ENCODE measurements around the gene HSPA1A. TPM values are rescaled to one million over a fixed set of nuclear protein-coding genes. Genes with fewer than 3 reads are reported as not detected.

Gene HSPA1A
- total and polyA plus RNA-seq, 9 of the 15 experiments (the other 6 are each of a cell fraction or from before 2014, with no cell fraction given): 2.2 to 273 (median 107) TPM

DNA sequence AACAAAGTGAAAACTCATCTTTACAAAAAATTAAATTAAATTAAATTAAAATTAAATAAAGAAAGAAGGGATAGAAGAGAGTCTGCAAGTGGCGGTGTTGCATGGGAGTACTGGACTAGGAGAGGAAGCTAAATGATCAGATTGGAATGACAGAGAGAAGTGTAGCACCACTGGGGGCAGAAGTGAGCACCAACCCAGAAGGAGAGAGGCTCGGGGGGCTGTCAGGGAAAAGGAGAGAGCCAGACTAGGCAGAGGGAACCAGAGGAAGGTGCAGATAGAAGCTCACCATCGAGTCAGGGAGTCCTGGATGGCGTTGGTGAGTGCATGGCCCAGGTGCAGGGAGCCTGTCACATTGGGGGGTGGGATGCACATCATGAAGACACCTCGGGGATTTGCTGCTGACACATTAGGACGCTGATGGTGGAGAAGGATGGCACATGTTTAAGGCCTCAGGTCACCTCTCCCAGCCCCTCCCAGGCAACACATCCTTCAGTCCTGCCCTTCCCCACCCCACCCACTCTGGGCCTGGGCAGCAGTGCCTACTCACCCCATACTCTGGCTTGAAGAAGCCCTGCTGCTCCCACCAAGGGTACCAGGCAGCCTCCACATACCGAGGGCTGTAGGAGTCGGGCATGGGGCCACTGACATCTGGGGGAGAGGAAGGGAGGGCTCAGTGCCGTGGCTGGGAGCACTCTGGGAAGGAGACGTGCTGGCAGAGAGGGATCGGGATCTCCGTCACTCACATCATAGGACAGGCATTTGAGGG is 23.8 kb upstream of the HSPA1A start (continued):
- no peak for TF ChIP-seq MYNN (IDR thresholded peaks at IDR 0.05)
- peak; percentile 20; the same call in 1 of the 2 replicates for TF ChIP-seq MYNN (CRISPR knock-in tag; IDR thresholded peaks at IDR 0.05)
- peak in 1 of 2 experiments; percentile 54; a peak in 2 of 4 replicates for TF ChIP-seq HDAC1 (IDR thresholded peaks at IDR 0.05)
- TF ChIP-seq, protein P1, sequence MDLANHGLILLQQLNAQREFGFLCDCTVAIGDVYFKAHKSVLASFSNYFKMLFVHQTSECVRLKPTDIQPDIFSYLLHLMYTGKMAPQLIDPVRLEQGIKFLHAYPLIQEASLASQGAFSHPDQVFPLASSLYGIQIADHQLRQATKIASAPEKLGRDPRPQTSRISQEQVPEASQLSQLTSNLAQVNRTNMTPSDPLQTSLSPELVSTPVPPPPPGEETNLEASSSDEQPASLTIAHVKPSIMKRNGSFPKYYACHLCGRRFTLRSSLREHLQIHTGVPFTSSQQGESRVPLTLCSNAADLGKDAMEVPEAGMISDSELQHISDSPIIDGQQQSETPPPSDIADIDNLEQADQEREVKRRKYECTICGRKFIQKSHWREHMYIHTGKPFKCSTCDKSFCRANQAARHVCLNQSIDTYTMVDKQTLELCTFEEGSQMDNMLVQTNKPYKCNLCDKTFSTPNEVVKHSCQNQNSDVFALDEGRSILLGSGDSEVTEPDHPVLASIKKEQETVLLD (IDR thresholded peaks at IDR 0.05): peak; percentile 50; the same call in 1 of the 2 replicates
- TF ChIP-seq, protein P2, sequence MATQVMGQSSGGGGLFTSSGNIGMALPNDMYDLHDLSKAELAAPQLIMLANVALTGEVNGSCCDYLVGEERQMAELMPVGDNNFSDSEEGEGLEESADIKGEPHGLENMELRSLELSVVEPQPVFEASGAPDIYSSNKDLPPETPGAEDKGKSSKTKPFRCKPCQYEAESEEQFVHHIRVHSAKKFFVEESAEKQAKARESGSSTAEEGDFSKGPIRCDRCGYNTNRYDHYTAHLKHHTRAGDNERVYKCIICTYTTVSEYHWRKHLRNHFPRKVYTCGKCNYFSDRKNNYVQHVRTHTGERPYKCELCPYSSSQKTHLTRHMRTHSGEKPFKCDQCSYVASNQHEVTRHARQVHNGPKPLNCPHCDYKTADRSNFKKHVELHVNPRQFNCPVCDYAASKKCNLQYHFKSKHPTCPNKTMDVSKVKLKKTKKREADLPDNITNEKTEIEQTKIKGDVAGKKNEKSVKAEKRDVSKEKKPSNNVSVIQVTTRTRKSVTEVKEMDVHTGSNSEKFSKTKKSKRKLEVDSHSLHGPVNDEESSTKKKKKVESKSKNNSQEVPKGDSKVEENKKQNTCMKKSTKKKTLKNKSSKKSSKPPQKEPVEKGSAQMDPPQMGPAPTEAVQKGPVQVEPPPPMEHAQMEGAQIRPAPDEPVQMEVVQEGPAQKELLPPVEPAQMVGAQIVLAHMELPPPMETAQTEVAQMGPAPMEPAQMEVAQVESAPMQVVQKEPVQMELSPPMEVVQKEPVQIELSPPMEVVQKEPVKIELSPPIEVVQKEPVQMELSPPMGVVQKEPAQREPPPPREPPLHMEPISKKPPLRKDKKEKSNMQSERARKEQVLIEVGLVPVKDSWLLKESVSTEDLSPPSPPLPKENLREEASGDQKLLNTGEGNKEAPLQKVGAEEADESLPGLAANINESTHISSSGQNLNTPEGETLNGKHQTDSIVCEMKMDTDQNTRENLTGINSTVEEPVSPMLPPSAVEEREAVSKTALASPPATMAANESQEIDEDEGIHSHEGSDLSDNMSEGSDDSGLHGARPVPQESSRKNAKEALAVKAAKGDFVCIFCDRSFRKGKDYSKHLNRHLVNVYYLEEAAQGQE (IDR thresholded peaks at IDR 0.05; ENCODE audit: borderline replicate concordance): peak; percentile 29; the same call in 1 of the 2 replicates
- TF ChIP-seq, protein P2 (CRISPR knock-in tag; IDR thresholded peaks at IDR 0.05; ENCODE audit: low read depth): no peak
- 0 out of 2 replicates have a peak, but pooled peaks have one; percentile 51 for TF ChIP-seq MTA1 (IDR thresholded peaks at IDR 0.05; ENCODE audit: borderline replicate concordance)
- TF ChIP-seq, protein P3, sequence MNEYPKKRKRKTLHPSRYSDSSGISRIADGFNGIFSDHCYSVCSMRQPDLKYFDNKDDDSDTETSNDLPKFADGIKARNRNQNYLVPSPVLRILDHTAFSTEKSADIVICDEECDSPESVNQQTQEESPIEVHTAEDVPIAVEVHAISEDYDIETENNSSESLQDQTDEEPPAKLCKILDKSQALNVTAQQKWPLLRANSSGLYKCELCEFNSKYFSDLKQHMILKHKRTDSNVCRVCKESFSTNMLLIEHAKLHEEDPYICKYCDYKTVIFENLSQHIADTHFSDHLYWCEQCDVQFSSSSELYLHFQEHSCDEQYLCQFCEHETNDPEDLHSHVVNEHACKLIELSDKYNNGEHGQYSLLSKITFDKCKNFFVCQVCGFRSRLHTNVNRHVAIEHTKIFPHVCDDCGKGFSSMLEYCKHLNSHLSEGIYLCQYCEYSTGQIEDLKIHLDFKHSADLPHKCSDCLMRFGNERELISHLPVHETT (CRISPR knock-in tag; conservative IDR thresholded peaks at IDR 0.05 in 1 of 2, IDR thresholded peaks at IDR 0.05 in 1 of 2): 0 out of 4 replicates have a peak, but pooled peaks of 1 of the 2 experiments have one; percentile 30
- 0 out of 2 replicates have a peak, but pooled peaks have one; percentile 38 for TF ChIP-seq ZEB2 (IDR thresholded peaks at IDR 0.05)
- peak; percentile 68; the same call in 1 of the 2 replicates for TF ChIP-seq FOXK1 (CRISPR knock-in tag; IDR thresholded peaks at IDR 0.05; ENCODE audit: borderline replicate concordance)
- TF ChIP-seq SPI1 (IDR thresholded peaks at IDR 0.05; ENCODE audit: borderline replicate concordance, low read depth, low read length): peak; percentile 53; the same call in 1 of the 2 replicates
- TF ChIP-seq, protein P4, sequence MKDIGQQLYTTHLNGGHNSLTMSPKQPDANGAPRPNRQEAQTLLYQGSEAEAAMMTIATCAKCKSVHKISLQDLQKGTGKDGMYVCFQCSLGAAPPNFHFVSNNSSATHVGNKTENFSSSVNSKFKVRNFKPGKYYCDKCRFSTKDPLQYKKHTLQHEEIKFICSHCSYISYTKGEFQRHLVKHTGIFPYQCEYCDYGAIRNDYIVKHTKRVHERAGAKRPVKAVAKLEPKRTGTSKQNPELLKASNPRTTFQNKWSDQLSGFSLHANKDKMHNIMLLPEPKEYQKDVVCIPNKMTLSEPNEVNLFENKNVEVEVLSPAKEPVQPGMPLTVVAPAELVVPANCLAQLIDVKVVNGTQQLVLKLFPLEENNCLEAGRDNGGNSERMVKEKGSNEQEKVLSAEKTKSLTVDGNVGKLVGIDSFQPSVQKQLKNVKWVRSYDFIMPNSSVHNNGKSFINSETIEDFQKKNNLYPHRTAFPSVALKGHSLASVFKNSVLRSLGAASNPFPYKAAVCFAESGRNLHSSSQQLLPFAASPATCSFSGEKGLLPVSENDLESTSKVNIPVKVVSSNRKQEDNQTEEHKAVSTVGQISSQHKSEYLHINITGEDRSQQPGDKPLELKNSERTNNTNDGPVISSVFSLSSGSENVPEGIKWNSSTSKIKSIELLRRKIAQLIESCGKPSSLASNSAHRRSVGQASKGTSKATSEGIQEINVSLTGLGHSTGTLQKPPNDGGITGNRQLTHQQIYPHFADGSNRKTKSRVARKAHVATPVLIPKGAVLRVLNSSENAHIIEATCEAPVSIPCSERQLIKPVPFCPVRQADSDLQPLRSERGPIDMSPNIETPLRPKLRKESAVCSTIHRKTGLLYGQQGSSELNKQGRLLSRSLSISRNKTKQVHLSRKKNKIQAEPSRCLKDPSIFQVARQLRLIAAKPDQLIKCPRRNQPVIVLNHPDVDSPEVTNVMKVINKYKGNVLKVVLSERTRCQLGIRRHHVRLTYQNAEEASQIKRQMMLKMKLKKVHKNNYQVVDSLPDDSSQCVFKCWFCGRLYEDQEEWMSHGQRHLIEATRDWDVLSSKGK (CRISPR knock-in tag; IDR thresholded peaks at IDR 0.05): no peak
